ENCODE data around the gene SCAP.

Gene SCAP

GRCh38 chr3:47431225-47431624 is 44.5 kb downstream of the SCAP start:
- DNase-seq (ENCODE audit: low spot score), result no peak

GRCh38 chr3:47430606-47431005 is 45.1 kb downstream of the SCAP start:
- peak; percentile 31 for DNase-seq (ENCODE audit: low spot score)

GRCh38 chr3:47429476-47430270 is 46.1 kb downstream of the SCAP start:
- DNase-seq (ENCODE audit: low spot score), result peak; percentile 22

- DNase-seq (ENCODE audit: low spot score), result peak; percentile 5
Measured at GRCh38 chr3:47428662-47429061, 47.1 kb downstream of the SCAP start.

- DNase-seq (ENCODE audit: low spot score), result no peak
Measured at GRCh38 chr3:47427866-47428265, 47.9 kb downstream of the SCAP start.

- DNase-seq (ENCODE audit: low spot score), result peak; percentile 19
Measured at GRCh38 chr3:47425959-47426358, 49.8 kb downstream of the SCAP start.

GRCh38 chr3:47425383-47425778 is 50.4 kb downstream of the SCAP start:
- DNase-seq (ENCODE audit: low spot score), result no peak

GRCh38 chr3:47424434-47425382 is 51.0 kb downstream of the SCAP start:
- no peak for DNase-seq (ENCODE audit: low spot score)

GRCh38 chr3:47423548-47424145 is 52.1 kb downstream of the SCAP start:
- no peak for DNase-seq (ENCODE audit: low spot score)

GRCh38 chr3:47422743-47423142 is 53.0 kb downstream of the SCAP start:
- DNase-seq (ENCODE audit: low spot score), result no peak

GRCh38 chr3:47421741-47422649 is 53.7 kb downstream of the SCAP start:
- DNase-seq (ENCODE audit: low spot score), result no peak

- peak; percentile 91 for DNase-seq (ENCODE audit: low spot score)
Measured at GRCh38 chr3:47420511-47421484, 54.9 kb downstream of the SCAP start.

- no peak for DNase-seq (ENCODE audit: low spot score)
Measured at GRCh38 chr3:47420044-47420430, 55.7 kb downstream of the SCAP start.

GRCh38 chr3:47419083-47420043 is 56.4 kb downstream of the SCAP start:
- no peak for DNase-seq (ENCODE audit: low spot score)

- DNase-seq (ENCODE audit: low spot score), result no peak
Measured at GRCh38 chr3:47418167-47419082, 57.3 kb downstream of the SCAP start.

GRCh38 chr3:47416041-47416440 is 59.7 kb downstream of the SCAP start:
- DNase-seq (ENCODE audit: low spot score), result no peak

GRCh38 chr3:47414666-47415587 is 60.8 kb downstream of the SCAP start:
- no peak for DNase-seq (ENCODE audit: low spot score)
